ENCODE data around the gene SLC35E1. TPM values are rescaled to one million over a fixed set of nuclear protein-coding genes. Genes with fewer than 3 reads are reported as not detected.
"Not testable (repeated sequence)": the region's sequence is repeated elsewhere in the genome, so short reads cannot be mapped to it uniquely, and the experiment has no call there.

SLC35E1 gene
- polyA plus RNA-seq, 1 of the 3 experiments (the other 2 are of a cell fraction) = 23.5 TPM

- Histone ChIP-seq H2AFZ (ENCODE audit: low read depth) (no peak overlapping the region), H3K4me1 (ENCODE audit: control insufficient read depth in 1 of 2, insufficient read depth in 2 of 2, low read depth in 1 of 2, low read length in 1 of 2) (no peaks in the 10 kb centered on the region), H3K36me3 (replicated peaks in 1 of 2; ENCODE audit: control insufficient read depth in 1 of 2, insufficient read depth in 2 of 2, low read length in 1 of 2) (peaks cover 0 to 18% of the 10 kb centered on the region in 2 experiments), H3K27me3 (ENCODE audit: insufficient read depth) (no peaks in the 10 kb centered on the region), H3K79me2 (ENCODE audit: insufficient read depth) (no peaks in the 10 kb centered on the region), H3K4me3 (ENCODE audit: low read depth in 2 of 2, low read length in 1 of 2) (no peak overlapping the region), H3K9me2 (no peaks in the 10 kb centered on the region), H3F3A (replicated peaks; ENCODE audit: insufficient read depth) (no peaks in the 10 kb centered on the region), H3K9ac (no peak overlapping the region), H4K20me1 (ENCODE audit: insufficient read depth) (no peaks in the 10 kb centered on the region), H3K9me3 (no peaks in the 10 kb centered on the region), H3K27ac (ENCODE audit: low read depth in 2 of 2, low read length in 1 of 2) (no peak overlapping the region), H3K4me2 (no peak overlapping the region)
- ChIA-PET POLR2A (interaction anchor here (0.6 to 1.1 kb wide), 2 partner anchors 13 to 812 kb away, joined by 3 read pairs; partner anchors contain the start of gene CALR3), CTCF (interaction anchor here (0.6 to 1.4 kb wide), 2 partner anchors 67 to 261 kb away, joined by 3 read pairs; no protein-coding TSS in a partner anchor)
- WGBS (ENCODE audit: low lambda C conversion rate) = 95% methylated on average over 5 of the region's 5 CpGs
- TF ChIP-seq TAF1 (IDR thresholded peaks at IDR 0.05; ENCODE audit: borderline replicate concordance, low read depth, low read length) (no peak), TEAD4 (IDR thresholded peaks at IDR 0.05; ENCODE audit: borderline replicate concordance, insufficient read depth) (no peak), YY1 (IDR thresholded peaks at IDR 0.05; ENCODE audit: low read depth) (no peak), ELF1 (IDR thresholded peaks at IDR 0.05) (no peak), EP300 (IDR thresholded peaks at IDR 0.05; ENCODE audit: borderline replicate concordance in 1 of 2, low read depth in 1 of 2, low read length in 1 of 2) (no peak), FOXM1 (IDR thresholded peaks at IDR 0.05; ENCODE audit: low read depth) (no peak), TCF12 (IDR thresholded peaks at IDR 0.05) (no peak), IRF3 (IDR thresholded peaks at IDR 0.05; ENCODE audit: low read depth, low read length) (no peak), MXI1 (IDR thresholded peaks at IDR 0.05; ENCODE audit: low read depth, low read length) (no peak), GATA2 (CRISPR knock-in tag; IDR thresholded peaks at IDR 0.05) (no peak), REST (IDR thresholded peaks at IDR 0.05; ENCODE audit: low read depth, low read length) (no peak)
- no peak for DNase-seq
Observed at GRCh38 chr19:16508546-16508945, 63.7 kb downstream of the SLC35E1 start.

- no peaks in the 10 kb centered on the region for H3K9me3 ChIP-seq
- CTCF ChIA-PET = no interaction called here
- H3K4me2 ChIP-seq = no peak overlapping the region
- no peaks in the 10 kb centered on the region for H3K79me2 ChIP-seq (ENCODE audit: insufficient read depth)
- H4K20me1 ChIP-seq (ENCODE audit: insufficient read depth) = no peaks in the 10 kb centered on the region
- H3K27me3 ChIP-seq (ENCODE audit: insufficient read depth) = no peaks in the 10 kb centered on the region
- H3K4me1 ChIP-seq (ENCODE audit: control insufficient read depth in 1 of 2, insufficient read depth in 2 of 2, low read depth in 1 of 2, low read length in 1 of 2) = no peaks in the 10 kb centered on the region
- H3K27ac ChIP-seq (ENCODE audit: low read depth in 2 of 2, low read length in 1 of 2) = no peak overlapping the region
- H3F3A ChIP-seq (replicated peaks; ENCODE audit: insufficient read depth) = no peaks in the 10 kb centered on the region
- TF ChIP-seq RXRA (IDR thresholded peaks at IDR 0.05; ENCODE audit: borderline replicate concordance, low read depth) (no peak), GABPA (IDR thresholded peaks at IDR 0.05; ENCODE audit: low read depth) (no peak)
- no peak overlapping the region for H3K9ac ChIP-seq
- DNase-seq = no peak
- POLR2A ChIA-PET = interaction anchor here (0.6 kb wide), 1 partner anchor 45 kb away, joined by 4 read pairs; no protein-coding TSS in a partner anchor
- WGBS (ENCODE audit: low lambda C conversion rate) = 81% methylated on average over 6 of the region's 6 CpGs
- H3K9me2 ChIP-seq = no peaks in the 10 kb centered on the region
- H3K36me3 ChIP-seq (replicated peaks in 1 of 2; ENCODE audit: control insufficient read depth in 1 of 2, insufficient read depth in 2 of 2, low read length in 1 of 2) = peaks cover 0 to 17% of the 10 kb centered on the region in 2 experiments
- no peak overlapping the region for H2AFZ ChIP-seq (ENCODE audit: low read depth)
- no peak overlapping the region for H3K4me3 ChIP-seq (ENCODE audit: low read depth in 2 of 2, low read length in 1 of 2)
Observed at GRCh38 chr19:16506961-16507360, 65.3 kb downstream of the SLC35E1 start.

- H3K4me1 ChIP-seq (ENCODE audit: control insufficient read depth in 1 of 2, insufficient read depth in 2 of 2, low read depth in 1 of 2, low read length in 1 of 2); H4K20me1 ChIP-seq (ENCODE audit: insufficient read depth); H2AFZ ChIP-seq (ENCODE audit: low read depth); H3K27me3 ChIP-seq (ENCODE audit: insufficient read depth); H3K9me2 ChIP-seq; H3K79me2 ChIP-seq (ENCODE audit: insufficient read depth); H3K4me3 ChIP-seq (ENCODE audit: low read depth in 2 of 2, low read length in 1 of 2); H3F3A ChIP-seq (replicated peaks; ENCODE audit: insufficient read depth); DNase-seq; POLR2A ChIA-PET; CTCF ChIA-PET; H3K27ac ChIP-seq (ENCODE audit: low read depth in 2 of 2, low read length in 1 of 2); H3K9ac ChIP-seq; H3K4me2 ChIP-seq; H3K9me3 ChIP-seq: not testable (repeated sequence)
- WGBS (ENCODE audit: low lambda C conversion rate) = 96% methylated on average over 11 of the region's 11 CpGs
- peaks cover 0 to 17% of the 10 kb centered on the region in 2 experiments for H3K36me3 ChIP-seq (replicated peaks in 1 of 2; ENCODE audit: control insufficient read depth in 1 of 2, insufficient read depth in 2 of 2, low read length in 1 of 2)
Observed at GRCh38 chr19:16506161-16506560, 66.1 kb downstream of the SLC35E1 start.
